HG03354 (cell line): ENCODE measurements around the gene EXOC6.
"Not testable (repeated sequence)": the region's sequence is repeated elsewhere in the genome, so short reads cannot be mapped to it uniquely, and the experiment has no call there.

Experiments
- ATAC-seq: cut with Tn5 transposase; IDR thresholded peaks from one replicate; pipeline ENCODE4 v1.9.1; 2021; ENCODE audit warnings: mild to moderate bottlenecking; ENCODE audit not compliant: unreplicated experiment, poor library complexity, severe bottlenecking

EXOC6 gene

DNA sequence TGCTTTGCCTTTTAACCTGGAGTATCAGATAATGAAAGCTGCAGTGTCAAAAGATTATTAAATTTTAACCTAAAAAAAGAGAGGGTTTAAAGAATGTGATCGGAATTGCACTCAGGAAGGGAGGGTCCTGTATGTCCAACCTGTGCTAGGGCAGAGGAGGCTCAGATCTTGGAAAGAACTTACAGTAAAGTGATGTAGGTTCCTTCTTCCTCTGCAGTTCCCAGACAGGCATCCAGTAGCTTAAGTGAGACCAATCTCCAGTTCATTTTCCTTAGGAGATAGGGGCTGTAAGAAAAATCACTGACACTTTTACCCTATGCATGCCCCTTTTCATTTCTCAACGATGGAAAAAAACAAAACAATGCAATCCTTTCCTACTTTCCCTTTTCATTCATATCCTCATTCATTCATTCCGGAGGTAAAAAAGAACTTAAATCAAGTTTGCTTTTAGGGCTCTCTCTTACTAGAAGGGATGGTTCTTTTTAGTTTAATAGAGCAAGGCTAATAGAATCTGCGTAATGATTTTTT lies 28.3 kb downstream of the EXOC6 start:
- no peak for ATAC-seq

DNA sequence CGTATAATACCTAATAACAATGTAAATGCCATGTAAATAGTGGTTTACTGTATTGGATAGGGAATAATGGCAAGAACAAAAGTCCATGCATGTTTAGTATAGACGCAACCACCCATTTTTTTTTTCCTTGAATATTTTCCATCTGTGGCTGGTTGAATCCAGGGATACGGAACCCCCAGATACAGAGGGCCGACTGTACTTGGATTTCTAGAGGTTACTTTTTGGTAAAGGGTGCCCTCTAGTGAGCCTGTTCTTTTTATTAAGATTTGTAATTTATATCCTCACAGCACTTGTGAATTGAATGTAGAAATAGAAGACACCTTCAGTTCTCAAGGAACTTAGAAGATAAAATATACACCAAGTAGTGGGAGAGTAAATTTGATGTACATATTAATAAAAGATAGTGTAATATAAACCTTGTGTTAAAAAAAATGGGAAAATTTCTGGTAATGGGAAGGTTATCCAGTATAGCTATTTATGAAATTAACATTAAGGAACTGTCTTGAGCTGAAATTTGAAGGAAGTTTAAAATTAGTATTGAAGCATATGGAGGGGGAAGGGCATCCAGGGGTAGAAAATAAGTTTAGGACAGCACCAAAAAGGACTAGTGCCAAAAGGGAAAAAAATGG lies 32.0 kb downstream of the EXOC6 start:
- no peak for ATAC-seq

- no peak for ATAC-seq
Measured at GRCh38 chr10:92880917-92881316, 32.6 kb downstream of the EXOC6 start.

DNA sequence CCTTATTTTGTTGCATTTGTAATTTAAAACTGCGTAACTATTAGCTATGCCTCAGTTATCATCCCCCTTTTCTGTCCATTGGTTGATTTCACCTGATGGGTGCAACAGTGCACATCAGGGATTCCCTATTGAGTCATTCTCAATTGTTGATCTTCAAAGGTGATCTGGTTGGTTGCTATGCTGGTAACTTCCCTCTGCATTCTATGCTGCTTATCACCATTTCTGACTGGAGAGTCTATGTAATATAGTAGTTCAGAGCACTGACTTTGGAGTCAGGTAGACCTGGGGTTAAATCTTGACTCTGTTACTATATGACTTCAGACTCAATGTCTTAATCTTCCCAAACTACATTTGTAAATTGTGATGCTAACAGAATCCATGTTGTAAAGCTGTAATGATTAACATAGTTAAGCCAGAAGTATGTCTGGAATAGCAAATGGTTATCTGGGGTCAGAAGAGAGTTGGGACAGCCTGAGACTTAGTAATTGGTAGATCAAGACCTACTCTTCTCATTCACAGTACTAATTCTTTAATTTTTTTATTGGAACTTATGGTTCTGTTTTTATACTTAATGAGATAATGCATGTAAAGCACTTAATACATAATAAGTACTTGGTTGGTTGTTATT lies 38.1 kb downstream of the EXOC6 start:
- no peak for ATAC-seq

DNA sequence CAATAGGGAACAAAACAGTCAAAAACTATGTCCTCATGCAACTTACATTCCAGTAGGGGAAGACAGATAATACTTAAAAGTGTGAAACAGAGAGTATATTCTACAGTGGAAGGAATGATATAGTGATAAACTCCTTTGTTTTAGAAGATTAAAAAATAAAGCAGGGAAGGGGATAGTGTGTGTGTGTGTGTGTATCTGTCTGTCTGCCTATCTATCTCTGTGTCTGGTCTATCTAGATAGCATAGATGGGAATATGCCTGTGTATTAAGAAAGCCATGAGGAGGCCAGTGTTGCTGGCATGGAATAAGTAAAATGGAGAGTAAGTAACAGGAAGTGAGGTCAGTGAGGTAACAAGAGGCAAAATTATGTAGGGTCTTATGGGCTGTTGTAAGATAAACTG lies 42.2 kb downstream of the EXOC6 start:
- no peak for ATAC-seq

- ATAC-seq: no peak
Measured at GRCh38 chr10:92891885-92892690, 43.8 kb downstream of the EXOC6 start.

DNA sequence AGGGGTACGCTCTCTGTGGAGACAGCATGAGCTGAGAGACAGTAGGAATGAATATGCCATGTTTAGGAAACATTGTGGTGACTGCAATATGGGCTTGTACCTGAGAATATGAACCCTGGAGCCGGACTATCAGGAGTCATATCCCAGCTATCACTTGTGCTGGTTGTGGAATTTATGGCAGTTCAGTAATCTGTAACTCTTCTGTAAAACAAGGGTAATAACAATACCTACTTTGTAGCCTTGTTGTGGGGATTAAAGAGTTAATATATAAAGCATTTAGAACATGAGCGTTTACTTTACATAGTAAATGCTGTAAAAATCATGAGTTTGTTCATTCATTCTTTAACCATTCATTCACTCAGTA lies 44.4 kb downstream of the EXOC6 start:
- ATAC-seq: no peak

DNA sequence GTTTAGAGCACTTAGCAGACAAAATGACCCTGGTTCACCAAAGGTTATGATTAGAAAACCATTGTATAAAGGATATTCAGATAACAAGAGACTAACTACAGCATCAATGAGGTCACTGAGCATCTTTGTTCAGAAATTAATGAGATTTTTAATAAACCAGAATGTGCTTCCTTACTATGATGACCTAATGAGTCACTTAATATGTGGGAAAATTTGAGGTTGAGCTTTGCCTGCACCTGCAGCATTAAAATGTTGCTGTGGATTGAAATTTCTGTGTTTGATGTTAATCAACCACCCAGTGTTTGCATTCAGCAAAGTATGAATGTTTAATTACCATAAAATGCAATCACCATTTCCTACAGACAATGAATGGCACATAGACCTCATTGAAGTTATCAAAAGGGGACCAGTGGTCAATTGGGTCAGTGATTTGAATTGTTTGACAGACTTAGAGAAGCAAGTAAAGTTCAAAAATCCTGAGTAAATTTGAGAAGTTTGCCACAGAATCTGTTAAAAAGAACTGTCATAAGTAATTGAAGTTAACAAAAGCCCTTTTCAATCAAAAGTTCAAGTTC lies 45.8 kb downstream of the EXOC6 start:
- no peak for ATAC-seq

- ATAC-seq: no peak
Measured at GRCh38 chr10:92897916-92898315, 49.6 kb downstream of the EXOC6 start.

DNA sequence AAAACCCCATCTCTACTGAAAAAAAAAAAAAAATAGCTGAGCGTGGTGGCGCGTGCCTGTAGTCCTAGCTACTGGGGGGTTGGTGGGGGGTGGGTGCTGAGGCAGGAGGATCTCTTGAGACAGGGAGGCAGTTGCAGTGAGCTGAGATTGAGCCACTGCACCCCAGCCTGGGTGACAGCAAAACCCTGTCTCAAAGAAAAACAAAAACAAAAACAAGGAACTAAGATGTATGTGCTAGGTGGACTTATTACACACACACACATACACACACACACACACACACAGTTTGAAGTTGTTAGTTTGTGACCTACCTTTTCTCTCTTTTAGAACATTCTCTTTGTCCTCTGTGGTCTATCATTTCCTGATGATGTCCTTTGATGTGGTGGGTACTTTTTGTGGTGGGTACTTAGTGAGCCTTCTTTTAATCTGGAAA lies 53.5 kb downstream of the EXOC6 start:
- ATAC-seq: no peak

- ATAC-seq: no peak
Measured at GRCh38 chr10:92903633-92904032, 55.3 kb downstream of the EXOC6 start.

DNA sequence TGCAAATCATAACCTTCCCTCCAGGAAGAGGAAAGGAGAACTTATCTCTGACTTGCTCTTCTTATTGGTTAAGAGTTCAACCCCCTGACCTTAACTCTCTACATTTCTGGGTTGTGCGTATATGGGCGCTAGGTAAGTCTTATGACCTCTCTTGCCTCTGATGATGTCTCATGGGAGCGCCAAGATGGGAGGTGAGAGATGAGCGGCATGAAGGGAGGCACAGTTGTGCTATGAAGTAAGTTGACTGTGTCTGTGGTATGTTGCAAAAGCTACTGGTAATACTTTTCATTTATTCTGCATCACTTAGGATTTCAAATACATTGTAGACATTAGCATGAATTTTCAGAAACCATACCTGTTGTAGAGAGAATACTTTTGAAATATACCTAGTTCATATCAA lies 59.0 kb downstream of the EXOC6 start:
- ATAC-seq: no peak

- ATAC-seq: not testable (repeated sequence)
Measured at GRCh38 chr10:92912631-92913030, 64.3 kb downstream of the EXOC6 start.

GRCh38 chr10:92913973-92914372 lies 65.7 kb downstream of the EXOC6 start:
- no peak for ATAC-seq

GRCh38 chr10:92914478-92915325 lies 66.4 kb downstream of the EXOC6 start:
- ATAC-seq: peak; percentile 69

- no peak for ATAC-seq
Measured at GRCh38 chr10:92915892-92916291, 67.6 kb downstream of the EXOC6 start.

- no peak for ATAC-seq
Measured at GRCh38 chr10:92916433-92916832, 68.1 kb downstream of the EXOC6 start.

GRCh38 chr10:92918603-92919002 lies 70.3 kb downstream of the EXOC6 start:
- no peak for ATAC-seq

DNA sequence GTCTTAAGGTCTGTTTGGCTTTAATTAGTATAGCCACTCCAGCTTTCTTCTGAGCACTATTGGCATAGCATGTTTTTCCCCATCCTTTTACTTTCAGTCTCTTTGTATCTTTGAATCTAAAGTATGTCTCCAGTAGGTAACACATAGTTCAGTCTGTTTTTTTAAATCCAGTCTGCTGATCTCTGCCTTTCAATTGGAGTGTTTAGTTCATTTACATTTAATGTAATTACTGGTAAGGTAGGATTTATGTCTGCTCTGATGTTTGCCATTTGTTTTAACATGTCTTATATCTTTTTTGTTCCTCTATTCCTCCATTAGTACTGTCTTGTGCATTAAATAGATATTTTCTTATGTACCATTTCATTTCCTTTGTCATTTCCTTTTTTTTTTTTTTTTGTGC lies 72.5 kb downstream of the EXOC6 start:
- no peak for ATAC-seq

GRCh38 chr10:92923416-92923815 lies 75.1 kb downstream of the EXOC6 start:
- no peak for ATAC-seq
